GM12892 (cell line): Measurements from ENCODE around the gene CFAP299.

Experiments
- DNase-seq: peaks from one replicate; pipeline ENCODE4 v3.0.0; 2011; ENCODE audit not compliant: insufficient read length
- FAIRE-seq: peaks from 2 replicates; lab custom pipeline; 2011; peaks lifted over from hg19 to GRCh38; lab: Jason Lieb, UNC
- POLR2A ChIP-seq: IDR thresholded peaks from 2 replicates; pipeline ENCODE4 v1.6.1; 2011; ENCODE audit warnings: low read depth, low read length, control low read depth
- POLR2AphosphoS5 ChIP-seq: IDR thresholded peaks from 2 replicates; pipeline ENCODE4 v1.6.1; 2011; ENCODE audit warnings: low read depth, low read length, control low read depth
- TAF1 ChIP-seq: IDR thresholded peaks from 2 replicates; pipeline ENCODE4 v1.6.1; 2011; ENCODE audit warnings: low read depth, mild to moderate bottlenecking, control low read depth, low read length, borderline replicate concordance

The CFAP299 gene

DNA sequence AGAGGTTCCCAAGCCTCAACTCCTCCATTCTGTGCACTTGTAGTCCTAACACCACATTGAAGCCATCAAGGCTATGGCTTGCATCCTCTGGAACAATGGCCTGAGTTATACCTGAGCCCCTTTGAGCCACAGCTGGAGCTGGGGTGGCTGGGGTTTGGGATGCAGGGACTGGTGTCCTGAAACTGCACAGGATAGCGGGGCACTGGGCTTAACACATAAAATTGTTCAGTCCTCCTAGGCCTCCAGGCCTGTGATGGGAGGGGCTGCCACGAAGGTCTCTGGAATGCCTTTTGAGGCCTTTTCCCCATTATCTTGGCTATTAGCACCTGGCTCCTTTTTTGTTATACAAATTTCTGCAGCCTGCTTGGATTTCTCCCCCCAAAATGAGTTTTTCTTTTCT lies 35.5 kb downstream of the CFAP299 start:
- TF ChIP-seq POLR2AphosphoS5 (no peak), TAF1 (no peak), POLR2A (no peak)
- DNase-seq: no peak
- no peak for FAIRE-seq

DNA sequence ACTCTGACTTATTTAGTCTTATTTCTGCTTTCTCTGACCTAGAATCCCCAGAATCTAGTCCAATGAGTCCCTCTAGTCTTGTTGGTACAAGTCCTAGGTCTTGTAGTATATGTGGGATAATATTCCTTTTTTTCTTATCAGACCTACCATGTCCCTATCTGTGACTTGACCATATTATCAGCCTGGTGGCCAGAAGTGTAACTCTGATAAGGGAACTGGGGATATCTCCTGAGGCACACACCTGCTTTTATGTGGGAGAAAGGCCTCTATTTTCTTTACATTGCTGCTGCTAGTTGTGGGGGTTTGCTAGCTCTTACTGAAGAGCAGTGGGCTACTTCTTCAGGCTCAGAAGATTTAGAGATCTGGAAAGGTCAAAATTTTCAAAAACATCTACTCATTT lies 38.6 kb downstream of the CFAP299 start:
- no peak for TF ChIP-seq POLR2A
- no peak for TF ChIP-seq TAF1
- no peak for TF ChIP-seq POLR2AphosphoS5
- DNase-seq (no peak), FAIRE-seq (no peak)

DNA sequence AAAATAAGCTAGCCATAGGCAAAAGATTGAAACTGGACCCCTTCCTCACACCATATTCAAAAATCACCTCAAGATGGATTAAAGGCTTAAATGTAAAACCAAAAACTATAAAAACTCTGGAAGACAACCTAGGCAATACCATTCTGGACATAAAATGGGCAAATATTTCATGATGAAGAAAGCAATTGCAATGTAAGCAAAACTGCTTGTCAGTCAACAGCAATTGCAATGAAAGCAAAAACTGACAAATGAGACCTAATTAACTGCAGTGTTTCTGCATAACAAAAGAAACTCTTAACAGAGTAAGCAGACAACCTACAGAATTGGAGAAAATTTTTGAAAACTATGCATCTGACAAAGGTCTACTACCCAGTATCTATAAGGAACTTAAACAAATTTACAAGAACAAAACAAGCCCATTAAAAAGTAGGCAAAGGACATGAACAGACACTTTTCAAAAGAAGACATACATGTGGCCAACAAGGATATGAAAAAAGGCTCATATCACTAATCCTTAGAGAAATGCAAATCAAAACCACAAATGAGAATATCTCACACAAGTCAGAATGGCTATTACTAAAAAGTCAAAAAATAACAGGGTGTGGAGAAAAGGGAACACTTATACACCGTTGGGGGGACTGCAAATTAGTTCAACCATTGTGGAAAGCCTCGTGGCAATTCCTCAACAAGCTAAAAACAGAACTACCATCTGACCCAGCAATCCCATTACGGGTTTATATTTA lies 46.7 kb downstream of the CFAP299 start:
- TF ChIP-seq POLR2AphosphoS5 (no peak), POLR2A (no peak), TAF1 (no peak)
- no peak for FAIRE-seq
- DNase-seq: no peak

DNA sequence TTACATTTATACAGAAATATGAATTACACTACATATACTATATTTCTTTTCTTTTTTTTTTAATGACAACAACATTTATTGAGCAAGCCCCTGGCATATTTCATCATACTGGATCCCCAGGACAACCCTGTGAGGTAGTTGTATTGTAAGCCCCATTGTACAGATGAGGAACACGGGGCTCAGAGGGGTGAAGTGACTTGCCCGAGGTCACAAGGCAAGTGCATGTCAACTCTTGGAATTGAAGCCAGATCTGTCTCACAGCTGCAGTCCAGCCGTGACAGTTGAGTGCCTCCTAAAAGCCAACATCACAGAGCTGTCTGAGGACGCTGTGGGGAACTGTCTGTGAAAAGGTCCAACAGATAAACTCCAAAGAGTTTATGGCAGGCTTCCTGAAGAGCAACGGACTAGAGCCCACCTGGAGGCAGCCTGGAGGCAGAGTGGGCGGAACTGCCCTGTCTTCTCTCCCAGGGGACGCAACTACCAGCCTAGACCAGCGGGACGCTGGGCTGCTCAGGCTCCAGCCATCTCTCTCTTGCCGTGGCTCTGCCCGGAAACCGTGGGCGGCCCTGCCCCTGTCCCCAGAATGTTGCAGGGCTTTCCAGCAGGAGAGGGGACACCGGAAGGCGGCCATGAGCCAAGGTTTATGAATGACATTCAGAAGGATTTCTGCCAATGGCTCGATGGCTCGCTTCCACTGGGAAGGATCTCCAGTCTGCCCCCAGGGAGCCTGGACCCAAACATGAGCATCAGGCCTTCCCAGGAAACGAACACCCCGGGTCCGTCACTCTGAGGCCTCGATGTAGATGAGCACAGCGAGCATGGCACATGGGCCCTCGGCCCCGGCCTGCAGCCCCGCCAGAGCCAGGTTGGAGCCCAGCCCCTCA lies 50.1 kb downstream of the CFAP299 start:
- TF ChIP-seq POLR2AphosphoS5: no peak
- no peak for TF ChIP-seq TAF1
- TF ChIP-seq POLR2A: no peak
- no peak for DNase-seq
- FAIRE-seq: no peak

DNA sequence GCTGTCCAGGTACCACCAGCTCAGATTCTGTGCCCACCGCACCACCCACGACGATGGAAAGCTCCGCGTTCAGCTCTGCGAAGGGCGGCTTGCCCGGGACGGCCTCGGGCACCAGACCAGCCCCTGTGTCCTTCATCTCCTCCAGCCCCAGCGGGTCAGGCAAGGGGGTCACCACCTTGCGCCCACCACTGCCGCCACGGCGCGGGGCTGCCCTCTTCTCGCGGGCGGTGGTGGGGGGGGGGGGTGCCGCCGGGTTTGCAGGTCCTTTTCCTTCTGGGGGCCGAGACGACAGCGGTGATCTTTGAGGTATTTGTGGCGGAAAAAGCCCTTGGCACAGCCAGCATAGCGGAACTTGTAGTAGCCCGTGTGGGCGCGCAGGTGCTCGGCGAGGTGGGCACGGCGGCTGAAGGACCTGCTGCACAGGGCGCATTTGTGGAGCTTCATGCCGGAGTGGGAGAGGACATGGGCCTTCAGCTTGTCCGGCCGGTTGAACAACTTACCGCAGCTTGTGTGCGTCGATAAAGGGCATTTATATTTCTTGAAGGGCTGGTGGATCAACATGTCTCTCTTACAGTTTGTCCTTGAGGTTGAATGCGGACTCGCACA lies 50.9 kb downstream of the CFAP299 start:
- FAIRE-seq: no peak
- TF ChIP-seq TAF1: no peak
- TF ChIP-seq POLR2A: no peak
- TF ChIP-seq POLR2AphosphoS5: no peak
- DNase-seq: no peak

DNA sequence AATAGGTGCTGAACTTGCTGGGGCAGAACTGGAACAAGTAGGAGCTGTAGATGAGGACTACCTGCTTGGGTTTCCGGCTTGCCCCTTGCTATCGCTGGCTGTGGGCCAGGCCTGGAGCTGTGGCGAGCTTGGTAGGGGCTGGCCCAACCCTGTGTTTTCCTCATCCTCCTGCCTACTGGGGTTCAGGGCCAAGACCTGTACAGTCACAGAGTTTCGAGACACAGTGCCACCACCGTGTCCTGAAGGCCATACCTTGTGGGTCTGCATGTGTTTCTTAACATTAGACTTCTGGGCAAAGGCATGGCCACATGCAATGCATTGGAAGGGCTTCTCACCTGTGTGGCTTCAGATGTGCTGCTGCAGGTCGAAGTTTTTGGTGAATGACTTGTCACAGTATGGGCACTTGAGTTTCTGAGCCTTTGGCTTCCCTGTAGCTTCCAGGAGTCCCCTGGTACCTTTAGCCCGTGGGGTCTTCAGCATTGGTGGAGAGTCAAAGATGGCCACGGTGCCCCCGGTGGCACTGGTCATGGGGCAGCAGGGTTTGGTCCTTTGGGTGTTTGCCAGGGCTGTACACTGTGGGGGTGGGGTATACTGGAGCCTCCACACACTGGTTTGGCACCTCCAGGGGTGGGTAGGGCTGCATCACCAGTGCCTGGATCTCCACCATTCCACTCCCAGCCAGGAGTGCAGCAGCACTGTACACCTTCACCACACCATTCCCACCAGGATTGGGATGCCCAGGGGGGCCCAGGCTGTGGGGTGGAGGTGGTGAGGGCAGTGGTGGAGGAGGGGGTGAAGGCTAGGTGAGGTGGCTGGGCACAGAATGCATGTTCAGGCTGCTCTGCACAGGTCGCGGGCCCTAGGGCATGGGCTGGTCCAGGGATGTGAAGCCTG lies 52.1 kb downstream of the CFAP299 start:
- DNase-seq (no peak), FAIRE-seq (no peak)
- TF ChIP-seq POLR2AphosphoS5: no peak
- no peak for TF ChIP-seq POLR2A
- no peak for TF ChIP-seq TAF1

DNA sequence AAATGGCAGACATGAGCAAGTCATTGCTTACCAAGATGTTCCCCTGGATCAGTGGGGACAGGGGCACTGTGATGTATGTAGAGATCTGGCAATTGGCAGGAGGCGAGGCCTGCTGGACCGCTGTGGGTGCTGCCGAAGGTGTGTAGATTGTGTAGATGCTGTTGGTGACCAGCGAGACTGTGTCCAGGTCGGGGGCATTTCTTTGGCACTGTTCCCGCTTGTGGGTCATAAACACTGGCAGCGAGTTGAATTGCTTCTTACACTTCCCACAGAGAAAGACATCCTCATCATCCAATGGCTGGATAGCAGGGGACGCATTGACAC lies 52.7 kb downstream of the CFAP299 start:
- no peak for TF ChIP-seq POLR2A
- TF ChIP-seq POLR2AphosphoS5: no peak
- TF ChIP-seq TAF1: no peak
- FAIRE-seq (no peak), DNase-seq (no peak)

DNA sequence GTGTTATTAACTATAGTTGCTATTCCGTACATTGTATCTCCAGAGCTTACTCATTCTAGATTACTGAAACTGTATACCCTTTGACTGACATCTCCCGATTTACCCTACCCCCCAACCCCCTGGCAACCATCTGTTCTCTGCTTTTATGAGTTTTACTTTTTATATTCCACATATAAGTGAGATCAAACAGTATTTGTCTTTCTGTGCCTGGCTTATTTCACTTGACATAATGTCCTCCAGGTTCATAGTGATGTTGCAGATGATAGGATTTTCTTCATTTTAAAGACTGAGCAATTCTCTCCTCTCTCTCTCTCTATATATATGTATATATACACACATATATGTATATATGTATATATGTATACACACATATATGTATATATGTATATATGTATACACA lies 54.6 kb downstream of the CFAP299 start:
- TF ChIP-seq POLR2A (no peak), TAF1 (no peak), POLR2AphosphoS5 (no peak)
- DNase-seq: no peak
- no peak for FAIRE-seq

DNA sequence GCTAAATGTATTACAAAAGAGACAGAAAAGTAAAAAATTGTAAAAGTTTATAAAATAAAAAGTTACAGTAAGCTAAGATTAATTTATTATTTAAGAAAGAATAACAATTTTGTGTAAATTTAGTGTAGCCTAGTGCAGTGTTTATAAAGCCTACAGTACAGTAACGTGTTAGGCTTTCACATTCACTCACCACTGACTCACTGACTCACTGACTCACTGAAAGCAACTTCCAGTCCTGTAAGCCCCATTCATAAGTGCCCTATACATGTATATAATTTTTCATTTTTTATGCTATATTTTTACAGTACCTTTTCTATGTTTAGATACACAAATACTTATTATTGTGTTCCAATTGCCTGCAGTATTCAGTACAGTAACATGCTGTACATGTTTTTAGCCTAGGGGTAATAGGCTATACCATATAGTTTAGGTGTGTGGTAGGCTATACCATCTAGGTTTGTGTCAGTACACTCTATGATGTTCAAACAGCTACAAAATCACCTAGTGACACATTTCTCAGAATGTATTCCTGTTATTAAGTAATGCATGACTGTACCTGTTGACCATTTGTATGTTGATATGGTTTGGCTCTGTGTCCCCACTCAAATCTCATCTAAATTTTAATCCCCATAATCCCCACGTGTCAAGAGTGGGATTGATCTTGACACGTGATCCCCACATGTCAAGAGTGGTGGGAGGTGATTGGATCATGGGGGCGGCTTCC lies 57.9 kb downstream of the CFAP299 start:
- DNase-seq (no peak), FAIRE-seq (no peak)
- TF ChIP-seq TAF1 (no peak), POLR2AphosphoS5 (no peak), POLR2A (no peak)

DNA sequence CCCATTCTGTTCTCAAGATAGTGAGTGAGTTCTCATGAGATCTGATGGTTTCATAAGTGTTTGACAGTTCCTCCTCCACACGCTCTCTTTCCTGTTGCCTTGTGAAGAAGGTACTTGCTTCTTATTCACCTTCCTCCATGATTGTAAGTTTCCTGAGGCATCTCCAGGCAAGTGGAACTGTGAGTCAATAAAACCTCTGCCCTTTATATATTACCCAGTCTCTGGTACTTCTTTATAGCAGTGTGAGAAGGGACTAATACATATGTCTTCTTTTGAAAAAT lies 58.4 kb downstream of the CFAP299 start:
- FAIRE-seq (no peak), DNase-seq (no peak)
- TF ChIP-seq TAF1 (no peak), POLR2A (no peak), POLR2AphosphoS5 (no peak)
